Fibroblast of mammary gland (primary cell): ENCODE data around the gene ADGRB2.

ENCODE experiments used
- DNase-seq: peaks from one replicate; pipeline ENCODE4 v3.0.0-alpha.2; 2010; ENCODE audit warnings: low read depth
- H3K4me3 ChIP-seq: 2 replicates; pipeline ENCODE4 v1.5.1; 2011; ENCODE audit warnings: low read depth, mild to moderate bottlenecking, low read length, moderate library complexity; ENCODE audit not compliant: control insufficient read depth
- TF ChIP-seq, protein P1 (sequence below): conservative IDR thresholded peaks from 2 replicates; pipeline ENCODE4 v1.5.1; 2011; ENCODE audit warnings: low read depth, low read length, inconsistent platforms; ENCODE audit not compliant: control insufficient read depth, insufficient read depth

Gene ADGRB2

DNA sequence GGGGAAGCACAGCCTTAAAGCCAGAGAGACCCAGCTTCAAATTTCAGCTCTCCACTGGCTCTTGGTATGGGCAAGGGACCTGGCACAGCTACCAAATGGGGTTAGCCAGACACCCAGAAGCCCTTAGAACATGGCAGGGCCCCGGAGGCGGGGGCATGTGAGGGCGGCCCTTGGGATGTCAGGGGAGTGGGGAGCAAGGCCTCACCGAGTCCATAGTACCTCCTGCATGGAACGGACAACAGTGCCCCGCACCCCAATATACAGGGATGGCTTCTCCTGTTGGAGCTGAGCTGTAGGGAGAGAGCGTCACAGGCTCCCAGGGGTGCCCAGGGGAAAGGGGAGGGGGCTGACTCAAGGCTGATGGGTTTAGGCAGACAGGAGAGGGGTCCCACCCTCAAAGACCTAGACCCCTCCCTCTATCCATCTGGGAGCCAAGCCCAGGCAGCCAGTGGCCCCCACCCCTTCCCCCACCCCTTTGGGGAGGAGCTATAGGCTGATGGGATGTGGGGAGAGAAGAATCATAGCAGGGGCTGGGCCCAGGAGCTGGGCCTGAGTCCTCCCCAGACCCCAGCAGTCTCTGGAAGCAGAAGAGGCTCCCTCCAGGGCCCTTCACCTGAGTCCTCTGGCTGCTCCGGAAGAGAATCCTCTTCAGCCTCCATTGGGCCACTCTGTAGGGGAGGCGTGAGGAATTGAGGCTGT is 35.2 kb upstream of the ADGRB2 start:
- TF ChIP-seq, protein P1, sequence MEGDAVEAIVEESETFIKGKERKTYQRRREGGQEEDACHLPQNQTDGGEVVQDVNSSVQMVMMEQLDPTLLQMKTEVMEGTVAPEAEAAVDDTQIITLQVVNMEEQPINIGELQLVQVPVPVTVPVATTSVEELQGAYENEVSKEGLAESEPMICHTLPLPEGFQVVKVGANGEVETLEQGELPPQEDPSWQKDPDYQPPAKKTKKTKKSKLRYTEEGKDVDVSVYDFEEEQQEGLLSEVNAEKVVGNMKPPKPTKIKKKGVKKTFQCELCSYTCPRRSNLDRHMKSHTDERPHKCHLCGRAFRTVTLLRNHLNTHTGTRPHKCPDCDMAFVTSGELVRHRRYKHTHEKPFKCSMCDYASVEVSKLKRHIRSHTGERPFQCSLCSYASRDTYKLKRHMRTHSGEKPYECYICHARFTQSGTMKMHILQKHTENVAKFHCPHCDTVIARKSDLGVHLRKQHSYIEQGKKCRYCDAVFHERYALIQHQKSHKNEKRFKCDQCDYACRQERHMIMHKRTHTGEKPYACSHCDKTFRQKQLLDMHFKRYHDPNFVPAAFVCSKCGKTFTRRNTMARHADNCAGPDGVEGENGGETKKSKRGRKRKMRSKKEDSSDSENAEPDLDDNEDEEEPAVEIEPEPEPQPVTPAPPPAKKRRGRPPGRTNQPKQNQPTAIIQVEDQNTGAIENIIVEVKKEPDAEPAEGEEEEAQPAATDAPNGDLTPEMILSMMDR, result no peak

DNA sequence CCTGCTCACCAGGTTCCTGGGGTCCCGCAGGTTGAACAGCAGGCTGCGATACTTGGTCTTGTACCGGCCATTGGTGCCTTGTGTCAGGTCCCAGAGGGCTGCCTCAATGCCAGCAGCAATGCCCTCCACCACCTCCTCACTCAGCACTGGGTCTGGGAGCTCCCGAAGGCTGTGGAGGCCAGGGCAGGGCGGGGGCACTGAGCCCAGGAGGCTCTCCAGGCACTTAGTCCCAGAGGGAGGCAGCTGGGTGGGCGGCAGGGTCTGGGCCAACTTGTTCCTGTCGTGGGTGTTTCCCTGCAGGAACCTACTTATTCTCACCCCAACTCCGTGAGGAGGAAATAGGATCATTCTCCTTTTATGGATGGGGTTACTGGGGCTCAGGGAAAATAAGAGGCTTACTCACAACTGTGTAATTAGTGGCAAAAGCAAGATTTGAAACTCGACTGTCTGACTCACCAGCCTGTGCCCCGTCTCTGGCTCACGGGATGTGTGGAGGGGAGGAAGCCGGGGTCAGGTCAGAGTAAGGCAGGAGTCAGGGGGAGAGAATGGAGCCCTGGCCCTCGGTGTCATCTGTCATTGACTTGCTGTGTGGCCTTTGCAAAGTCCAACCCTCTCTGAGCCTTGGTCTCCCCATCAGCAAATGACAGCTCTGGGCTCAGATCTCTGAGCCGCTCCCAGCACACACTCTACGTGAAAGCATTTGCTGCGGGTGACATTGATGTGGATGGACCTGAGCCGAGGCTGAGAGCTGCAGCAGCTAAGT is 34.5 kb upstream of the ADGRB2 start:
- H3K4me3 ChIP-seq, result peak overlapping the region; percentile 65
- peak; percentile 95 for DNase-seq
- TF ChIP-seq, protein P1, result no peak

More for the DNA sequence above, 35.2 kb upstream of the ADGRB2 start:
- DNase-seq, result no peak
- H3K4me3 ChIP-seq, result no peak overlapping the region

DNA sequence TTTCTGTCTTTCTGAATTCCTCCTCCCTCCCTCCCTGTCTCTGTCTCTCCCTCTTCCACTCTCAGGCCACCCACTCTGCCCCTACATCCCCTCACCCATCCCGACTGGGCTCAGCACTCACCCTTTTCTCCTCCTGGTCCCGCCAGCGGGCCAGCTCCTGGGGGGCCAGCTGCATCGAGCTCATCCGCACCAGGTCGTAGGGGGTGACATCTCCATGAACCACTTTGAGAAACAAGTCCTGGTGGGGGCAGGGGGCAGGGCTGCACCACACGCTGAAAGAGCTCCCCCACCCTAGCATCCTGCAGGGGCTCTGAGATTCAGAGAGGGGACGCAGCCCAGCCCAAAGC is 33.9 kb upstream of the ADGRB2 start:
- no peak for DNase-seq
- peak overlapping the region; percentile 65 for H3K4me3 ChIP-seq
- TF ChIP-seq, protein P1, result no peak

DNA sequence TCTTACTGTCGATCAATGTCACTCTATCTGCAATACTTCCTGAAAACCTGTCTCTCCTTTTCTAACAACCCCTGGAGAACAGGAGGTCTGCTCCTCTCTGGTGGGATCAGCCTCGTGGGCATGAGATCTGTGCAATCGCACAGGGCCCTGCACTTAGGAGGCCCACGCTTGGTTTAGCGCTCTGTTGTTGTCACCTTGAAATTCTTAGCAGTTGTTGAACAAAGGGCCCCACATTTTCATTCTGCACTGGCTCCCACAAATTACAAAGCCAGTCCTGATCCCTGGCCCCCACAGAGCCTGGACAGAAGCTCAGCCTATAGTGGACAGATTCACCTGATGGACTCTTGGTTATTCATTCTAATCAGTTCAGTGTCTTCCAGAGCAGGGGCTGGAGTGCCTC is 33.1 kb upstream of the ADGRB2 start:
- no peak for DNase-seq
- peak overlapping the region; percentile 65 for H3K4me3 ChIP-seq

DNA sequence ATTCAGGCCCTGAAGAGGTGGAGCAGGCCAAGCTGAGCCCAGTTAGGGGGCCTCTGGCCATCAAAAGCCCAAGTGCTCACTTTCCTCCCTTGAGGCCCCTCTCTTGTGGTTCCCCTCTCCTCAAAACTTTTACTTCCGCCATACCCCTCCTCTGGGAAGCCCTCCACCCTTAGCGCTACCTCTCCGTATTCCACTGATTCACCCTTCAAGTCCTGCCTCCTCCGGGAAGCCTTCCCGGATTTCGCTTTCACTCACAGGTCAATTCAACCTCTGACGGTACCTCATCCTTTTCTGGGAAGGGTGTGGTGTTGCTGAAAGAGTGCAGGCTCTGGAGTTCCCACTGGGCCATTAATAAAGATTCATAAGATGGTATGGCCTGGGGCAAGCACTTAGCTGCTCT is 32.6 kb upstream of the ADGRB2 start:
- no peak for DNase-seq
- peak overlapping the region; percentile 65 for H3K4me3 ChIP-seq
- TF ChIP-seq, protein P1, result no peak

More for the DNA sequence above, 33.1 kb upstream of the ADGRB2 start:
- TF ChIP-seq, protein P1, result no peak

DNA sequence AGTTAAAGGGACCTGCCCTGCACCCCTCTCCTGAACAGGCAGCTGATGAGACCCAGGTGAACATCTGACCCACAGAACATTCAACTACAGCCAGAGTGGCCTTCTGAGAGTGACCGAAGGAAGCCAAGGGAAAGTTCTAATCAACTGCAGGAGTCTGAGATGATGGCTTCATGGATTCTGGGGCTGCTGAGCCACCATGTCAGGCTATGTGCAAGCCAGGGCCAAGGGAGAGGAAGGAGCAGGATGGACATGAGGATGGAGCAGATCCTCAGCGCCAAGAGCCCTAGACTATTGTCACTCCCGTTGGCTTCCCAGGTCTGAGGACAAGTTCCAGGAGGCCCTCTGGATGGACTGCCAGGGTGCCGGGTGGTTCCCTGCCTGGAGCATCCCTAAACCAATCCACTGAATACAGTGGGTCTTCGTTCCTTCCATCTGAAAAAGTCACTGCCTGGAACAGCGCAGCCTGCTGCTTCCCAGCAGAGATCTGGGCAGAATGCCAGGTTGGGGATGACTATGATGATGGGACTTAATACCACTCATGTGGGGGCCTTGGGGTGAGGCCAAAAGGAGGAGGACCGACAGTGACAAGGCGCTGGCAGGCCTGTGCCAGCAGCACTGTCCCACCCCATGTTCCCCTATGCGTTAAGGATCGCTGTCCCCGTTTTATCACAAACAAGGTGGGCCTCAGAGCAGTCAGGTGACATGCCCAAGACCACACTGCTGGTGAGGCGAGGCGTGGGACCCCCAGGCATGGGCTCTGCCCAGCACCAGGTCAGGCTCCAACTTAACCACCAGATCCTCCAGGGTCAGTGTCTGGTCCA is 31.9 kb upstream of the ADGRB2 start:
- TF ChIP-seq, protein P1, result no peak
- peak overlapping the region; percentile 65 for H3K4me3 ChIP-seq
- peak; percentile 84 for DNase-seq
